Myometrial cell (primary cell): ENCODE results near the gene ARHGAP27. TPM values are rescaled to one million over a fixed set of nuclear protein-coding genes. Genes with fewer than 3 reads are reported as not detected.

Experiments used
- total RNA-seq: library from RNA; depleted of rRNA; stranded (reverse); fragments of >200 nt; gene quantifications from 2 replicates; pipeline ENCODE4 v1.2.3, GENCODE V29; 2015

ARHGAP27 gene
- 0.89 and 1.4 TPM in 2 replicates for total RNA-seq

GRCh38 chr17:45432405-45433158 lies at the start of gene ARHGAP27:
Gene ARHGAP27, minus strand, starts transcription at chr17:45432870. Its CDS starts 2,591 bp downstream, at chr17:45430279.

Other genes starting within 250 kb of the ARHGAP27 start
- 2.0 and 9.0 TPM in 2 replicates for gene FMNL1, start 211.0 kb downstream of the ARHGAP27 start, total RNA-seq
- gene SPATA32, start 170.8 kb downstream of the ARHGAP27 start, total RNA-seq = not detected in 2 replicates
- 8.7 and 11.2 TPM in 2 replicates for gene MAP3K14, start 115.8 kb downstream of the ARHGAP27 start, total RNA-seq
- 18.7 and 36.3 TPM in 2 replicates for gene PLEKHM1, start 57.9 kb upstream of the ARHGAP27 start, total RNA-seq